ENCODE data around the gene ADAP1. TPM values are rescaled to one million over a fixed set of nuclear protein-coding genes. Genes with fewer than 3 reads are reported as not detected.

ADAP1 gene
- total RNA-seq, 4 donors from 2014 or later: 41.9 to 94.2 (median 78.3) TPM

DNA sequence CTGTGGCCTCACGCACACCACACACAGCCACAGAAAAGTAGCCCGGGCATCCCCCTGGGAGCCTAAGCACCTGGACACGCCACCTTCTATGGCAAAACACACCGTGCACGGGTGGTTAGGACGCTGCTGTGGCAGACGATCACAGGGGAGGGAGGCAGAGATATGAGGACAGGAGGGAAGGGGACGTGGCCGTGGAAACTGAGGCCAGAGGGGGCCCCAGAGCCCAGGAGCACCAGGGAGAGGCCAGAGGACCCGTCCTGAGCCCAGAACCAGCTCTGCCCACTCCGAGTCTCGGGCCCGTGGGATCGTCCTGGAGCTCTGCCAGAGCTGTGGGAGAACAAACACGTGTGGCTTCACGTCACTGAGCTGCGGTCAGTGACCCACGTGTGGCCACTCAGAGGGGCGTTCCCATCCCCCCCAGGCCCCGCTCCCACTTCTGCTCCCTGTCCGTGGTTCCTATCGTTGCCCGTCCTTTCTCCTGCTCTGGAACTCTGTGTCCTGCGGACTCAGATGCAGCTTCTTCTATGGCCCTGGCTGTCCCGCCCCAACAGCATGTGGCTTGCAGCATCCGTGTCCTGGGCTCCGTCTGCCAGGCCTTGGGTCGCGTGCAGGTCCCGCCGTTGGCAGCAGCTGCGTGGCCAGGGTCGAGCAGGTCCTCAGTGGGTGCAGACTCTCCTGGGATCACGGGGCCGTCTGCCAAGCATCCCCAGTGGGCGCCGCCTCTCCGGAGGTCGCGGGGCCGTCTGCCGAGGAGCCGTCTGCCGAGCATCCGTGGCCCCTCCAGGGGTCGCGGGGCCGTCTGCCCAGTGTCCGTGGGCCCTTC is 47.1 kb downstream of the ADAP1 start:
- Histone ChIP-seq H3K9me3 (no peaks in the 10 kb centered on the region), H3K4me1 (peaks cover 6 to 36% (median 21%) of the 10 kb centered on the region in 4 donors), H3K36me3 (peaks cover 0 to 21% (median 9%) of the 10 kb centered on the region in 4 donors), H3K4me3 (no peak overlapping the region), H3K27ac (replicated peaks in 1 of 4) (peak overlapping the region in 1 of 4 donors; percentile 76), H3K27me3 (no peaks in the 10 kb centered on the region)
- intact Hi-C loops (cut with DNase I): no loop called here
- WGBS: 78% methylated on average over 30 of the region's 49 CpGs
- TF ChIP-seq POLR2A (IDR thresholded peaks at IDR 0.05; ENCODE audit: low read depth) (no peak), EP300 (IDR thresholded peaks at IDR 0.05) (no peak), POLR2AphosphoS5 (IDR thresholded peaks at IDR 0.05) (no peak)
- TF ChIP-seq, protein P1, sequence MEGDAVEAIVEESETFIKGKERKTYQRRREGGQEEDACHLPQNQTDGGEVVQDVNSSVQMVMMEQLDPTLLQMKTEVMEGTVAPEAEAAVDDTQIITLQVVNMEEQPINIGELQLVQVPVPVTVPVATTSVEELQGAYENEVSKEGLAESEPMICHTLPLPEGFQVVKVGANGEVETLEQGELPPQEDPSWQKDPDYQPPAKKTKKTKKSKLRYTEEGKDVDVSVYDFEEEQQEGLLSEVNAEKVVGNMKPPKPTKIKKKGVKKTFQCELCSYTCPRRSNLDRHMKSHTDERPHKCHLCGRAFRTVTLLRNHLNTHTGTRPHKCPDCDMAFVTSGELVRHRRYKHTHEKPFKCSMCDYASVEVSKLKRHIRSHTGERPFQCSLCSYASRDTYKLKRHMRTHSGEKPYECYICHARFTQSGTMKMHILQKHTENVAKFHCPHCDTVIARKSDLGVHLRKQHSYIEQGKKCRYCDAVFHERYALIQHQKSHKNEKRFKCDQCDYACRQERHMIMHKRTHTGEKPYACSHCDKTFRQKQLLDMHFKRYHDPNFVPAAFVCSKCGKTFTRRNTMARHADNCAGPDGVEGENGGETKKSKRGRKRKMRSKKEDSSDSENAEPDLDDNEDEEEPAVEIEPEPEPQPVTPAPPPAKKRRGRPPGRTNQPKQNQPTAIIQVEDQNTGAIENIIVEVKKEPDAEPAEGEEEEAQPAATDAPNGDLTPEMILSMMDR (IDR thresholded peaks at IDR 0.05): no peak
- no peak for DNase-seq (ENCODE audit: extremely low spot score)

DNA sequence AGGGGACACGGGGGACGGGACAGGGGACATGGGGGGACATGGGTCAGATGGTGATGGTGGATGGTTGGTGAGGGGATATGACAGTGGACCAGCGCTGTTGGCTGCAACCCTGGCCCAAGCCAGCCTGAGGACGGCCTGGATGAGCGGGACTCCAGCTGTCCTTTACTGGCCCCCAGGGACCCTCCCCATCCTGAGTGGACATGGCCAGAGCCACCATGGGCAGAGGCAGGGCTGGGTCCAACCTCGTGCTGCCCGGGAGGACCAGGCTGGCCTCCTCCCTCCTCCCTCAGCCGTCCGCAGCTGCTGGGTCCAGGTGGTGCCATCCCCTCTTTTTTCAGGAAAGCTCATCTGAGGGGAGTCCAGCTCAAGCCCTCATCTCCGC is 47.7 kb downstream of the ADAP1 start:
- Histone ChIP-seq H3K4me3 (no peak overlapping the region), H3K27ac (replicated peaks in 1 of 4) (no peak overlapping the region), H3K36me3 (peaks cover 0 to 19% (median 9%) of the 10 kb centered on the region in 4 donors), H3K27me3 (no peaks in the 10 kb centered on the region), H3K4me1 (peaks cover 6 to 38% (median 24%) of the 10 kb centered on the region in 4 donors), H3K9me3 (no peaks in the 10 kb centered on the region)
- no peak for DNase-seq (ENCODE audit: extremely low spot score)
- intact Hi-C loops (cut with DNase I): no loop called here
- 89% methylated on average over 4 of the region's 10 CpGs for WGBS
- TF ChIP-seq, protein P1 (IDR thresholded peaks at IDR 0.05): no peak

DNA sequence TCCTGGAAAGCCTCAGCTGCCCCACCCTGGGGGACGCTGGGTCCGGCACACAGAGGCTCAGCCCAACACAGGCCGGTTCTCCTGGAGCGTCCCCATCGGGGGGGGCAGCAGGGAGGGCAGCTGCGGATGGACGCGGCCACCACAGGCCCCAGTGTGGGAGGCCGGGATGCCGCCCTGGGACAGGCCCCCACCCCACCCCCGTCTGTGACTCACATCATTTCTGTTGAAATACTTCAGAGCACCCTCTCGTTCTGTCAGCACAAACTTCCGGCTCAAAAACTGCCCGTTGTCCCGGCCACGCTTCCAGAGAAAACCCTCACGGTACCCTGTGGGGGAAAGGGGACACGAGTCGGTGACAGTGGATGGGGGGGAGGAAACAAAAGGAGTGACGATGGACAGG is 49.6 kb downstream of the ADAP1 start:
- Histone ChIP-seq H3K4me3 (peak overlapping the region in 1 of 4 donors; percentile 2), H3K27me3 (no peaks in the 10 kb centered on the region), H3K27ac (replicated peaks in 1 of 4) (peak overlapping the region in 1 of 4 donors; percentile 35), H3K9me3 (no peaks in the 10 kb centered on the region), H3K36me3 (peaks cover 0 to 28% (median 10%) of the 10 kb centered on the region in 4 donors), H3K4me1 (peaks cover 12 to 38% (median 31%) of the 10 kb centered on the region in 4 donors)
- intact Hi-C loops (cut with DNase I): no loop called here
- no peak for DNase-seq (ENCODE audit: extremely low spot score)
- TF ChIP-seq, protein P1 (IDR thresholded peaks at IDR 0.05): no peak
- TF ChIP-seq EP300 (IDR thresholded peaks at IDR 0.05) (no peak), POLR2AphosphoS5 (IDR thresholded peaks at IDR 0.05) (no peak), POLR2A (IDR thresholded peaks at IDR 0.05; ENCODE audit: low read depth) (no peak)
- 73% methylated on average over 18 of the region's 20 CpGs for WGBS

DNA sequence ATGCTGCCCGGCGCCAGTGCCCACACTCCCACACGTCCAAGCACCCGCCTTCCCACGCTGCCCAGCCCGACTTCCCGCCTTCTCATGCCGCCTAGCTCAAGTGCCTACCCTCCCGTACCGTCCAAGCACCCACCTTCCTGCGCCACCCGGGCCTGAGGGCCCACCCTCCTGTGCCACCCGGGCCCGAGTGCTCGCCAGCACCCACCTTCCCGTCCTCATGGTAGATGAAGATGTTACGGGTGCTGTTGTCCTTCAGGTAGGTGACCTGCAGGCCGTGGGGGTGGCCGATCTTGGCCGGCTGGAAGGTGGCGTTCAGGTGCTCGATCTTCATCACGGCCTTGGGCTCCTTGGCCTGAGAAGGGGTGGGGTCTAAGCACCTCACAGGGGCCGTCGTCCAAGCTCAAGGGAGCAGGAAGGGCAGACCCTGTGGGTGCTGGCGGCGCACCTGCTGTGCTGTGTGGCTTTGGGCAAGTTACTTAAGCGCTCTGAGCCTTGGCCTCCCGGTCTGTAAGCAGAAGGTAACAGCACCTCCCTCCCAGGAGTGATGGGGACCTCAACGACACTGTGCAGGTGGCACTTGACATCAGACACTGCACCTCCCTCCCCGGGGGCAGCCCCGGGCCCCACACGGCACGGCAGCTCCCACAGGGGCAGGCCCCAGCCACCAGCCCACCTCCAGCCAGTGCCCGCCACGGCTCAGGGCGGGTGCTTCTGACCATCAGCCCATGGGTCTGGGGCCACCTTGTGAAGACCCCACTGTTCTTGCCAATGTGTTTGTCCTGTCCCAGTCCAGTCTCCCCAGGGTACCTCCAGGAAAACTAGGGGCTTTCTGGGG is 50.3 kb downstream of the ADAP1 start:
- H3K9me3 ChIP-seq: no peaks in the 10 kb centered on the region
- peaks cover 7 to 31% (median 24%) of the 10 kb centered on the region in 4 donors for H3K4me1 ChIP-seq
- peak overlapping the region in 1 of 4 donors; percentile 2 for H3K4me3 ChIP-seq
- no peak for TF ChIP-seq POLR2A (IDR thresholded peaks at IDR 0.05; ENCODE audit: low read depth)
- TF ChIP-seq, protein P1 (IDR thresholded peaks at IDR 0.05): no peak
- TF ChIP-seq POLR2AphosphoS5 (IDR thresholded peaks at IDR 0.05): no peak
- TF ChIP-seq EP300 (IDR thresholded peaks at IDR 0.05): no peak
- H3K36me3 ChIP-seq: peaks cover 0 to 36% (median 14%) of the 10 kb centered on the region in 4 donors
- no peak for DNase-seq (ENCODE audit: extremely low spot score)
- peak overlapping the region in 1 of 4 donors; percentile 35 for H3K27ac ChIP-seq (replicated peaks in 1 of 4)
- intact Hi-C loops (cut with DNase I): no loop called here
- WGBS: 94% methylated on average over 27 of the region's 37 CpGs
- no peaks in the 10 kb centered on the region for H3K27me3 ChIP-seq
